B cell (primary cell): ENCODE results near the gene MTHFSD. TPM values are rescaled to one million over a fixed set of nuclear protein-coding genes. Genes with fewer than 3 reads are reported as not detected.

ENCODE experiments used
- ATAC-seq: fragments of 200-7000 bp; cut with Tn5 transposase; one replicate; pipeline ENCODE4 v1.10.0; 2021; ENCODE audit warnings: low read depth, mild to moderate bottlenecking, moderate number of reproducible peaks, moderate library complexity
- CTCF ChIA-PET: fragments of 350-600 bp; sonication (Branson Sonifier 250); formaldehyde crosslinking; loops from one replicate; lab custom pipeline; 2021; ENCODE audit warnings: antibody characterized with exemption, inconsistent platforms; lab: Charles Lee
- POLR2A ChIA-PET: fragments of 350-600 bp; sonication (Branson Sonifier 250); formaldehyde crosslinking; loops from one replicate; lab custom pipeline; 2021; ENCODE audit warnings: antibody characterized with exemption; lab: Charles Lee
- DNase-seq: peaks from one replicate; pipeline ENCODE4 v3.0.0; 2013
- H2AFZ ChIP-seq: 2 replicates; pipeline ENCODE4 v1.6.1; 2012; ENCODE audit warnings: mild to moderate bottlenecking, low read depth, low read length; ENCODE audit not compliant: insufficient read depth, poor library complexity, severe bottlenecking
- H3K27ac ChIP-seq, 2 donors: 1 replicate in 1 of 2; 2 replicates in 1 of 2; pipeline ENCODE4 v1.5.1; 2012 to 2013; ENCODE audit warnings: low read length in 2 of 2, mild to moderate bottlenecking in 2 of 2, moderate library complexity in 1 of 2
- H3K27me3 ChIP-seq, 4 experiments: fragments of 200-600 bp in 1 of 4; sonication (generic) in 1 of 4; replicated peaks in 1 of 4; 1 replicate in 2 of 4; 2 replicates in 2 of 4; pipeline versions ENCODE4 v1.6.1 to v1.7.0; 2013 to 2016; ENCODE audit warnings: low read length in 3 of 4, mild to moderate bottlenecking in 2 of 4, mixed read lengths in 1 of 4, moderate library complexity in 1 of 4; ENCODE audit not compliant: insufficient read depth in 4 of 4, control insufficient read depth in 3 of 4; ENCODE audit errors: control extremely low read depth in 1 of 4
- H3K36me3 ChIP-seq, 2 experiments: replicated peaks in 1 of 2; 1 replicate in 1 of 2; 2 replicates in 1 of 2; pipeline versions ENCODE4 v1.6.1 to v1.7.1; 2013; ENCODE audit warnings: low read length in 1 of 2; ENCODE audit not compliant: insufficient read depth in 2 of 2, control insufficient read depth in 1 of 2; ENCODE audit errors: control extremely low read depth in 1 of 2, extremely low read depth in 1 of 2
- H3K4me1 ChIP-seq, 2 donors: fragments of 200-600 bp in 1 of 2; sonication (generic) in 1 of 2; 1 replicate in 1 of 2; 2 replicates in 1 of 2; pipeline versions ENCODE4 v1.5.1 to v1.6.1; 2013 to 2017; ENCODE audit warnings: low read length in 2 of 2; ENCODE audit not compliant: control insufficient read depth in 2 of 2, insufficient read depth in 2 of 2
- H3K4me2 ChIP-seq: replicated peaks from 2 replicates; pipeline ENCODE3; 2012; ENCODE audit warnings: mild to moderate bottlenecking, low read depth, low read length; ENCODE audit not compliant: poor library complexity, severe bottlenecking
- H3K4me3 ChIP-seq, 5 experiments: fragments of 200-600 bp in 1 of 5; sonication (generic) in 1 of 5; 1 replicate in 3 of 5; 2 replicates in 2 of 5; pipeline versions ENCODE4 v1.5.1 to v1.7.0; 2011 to 2016; ENCODE audit warnings: low read length in 4 of 5, mild to moderate bottlenecking in 4 of 5, low read depth in 2 of 5, control low read depth in 1 of 5, moderate library complexity in 1 of 5; ENCODE audit not compliant: insufficient read depth in 1 of 5; ENCODE audit errors: control extremely low read depth in 1 of 5, extremely low read depth in 1 of 5
- H3K79me2 ChIP-seq: fragments of 200-600 bp; sonication (generic); one replicate; pipeline ENCODE4 v1.6.0; 2016; ENCODE audit warnings: low read length; ENCODE audit not compliant: control insufficient read depth, insufficient read depth
- H3K9ac ChIP-seq: fragments of 200-600 bp; sonication (generic); 2 replicates; pipeline ENCODE4 v1.6.1; 2017; ENCODE audit warnings: mild to moderate bottlenecking, low read length, moderate library complexity
- H3K9me3 ChIP-seq, 3 donors: one replicate each; pipeline versions ENCODE4 v1.6.1 to v1.7.1; 2013; ENCODE audit warnings: low read length in 2 of 3; ENCODE audit not compliant: control insufficient read depth in 2 of 3, insufficient read depth in 1 of 3; ENCODE audit errors: control extremely low read depth in 1 of 3
- H4K20me1 ChIP-seq: 2 replicates; pipeline ENCODE4 v1.6.0; 2012; ENCODE audit warnings: mild to moderate bottlenecking, low read length; ENCODE audit not compliant: insufficient read depth, control insufficient read depth, poor library complexity, severe bottlenecking
- H3K27ac Mint-ChIP-seq: one replicate; pipeline ENCODE4 v1.8.0; 2021; ENCODE audit warnings: mixed read lengths
- H3K27me3 Mint-ChIP-seq: one replicate; pipeline ENCODE4 v1.8.0; 2021; ENCODE audit warnings: mixed read lengths
- H3K4me1 Mint-ChIP-seq: one replicate; pipeline ENCODE4 v1.8.0; 2021; ENCODE audit warnings: mixed read lengths
- H3K4me3 Mint-ChIP-seq: one replicate; pipeline ENCODE4 v1.8.0; 2021; ENCODE audit warnings: mixed read lengths
- H3K9me3 Mint-ChIP-seq: one replicate; pipeline ENCODE4 v1.8.0; 2022; ENCODE audit warnings: mixed read lengths; ENCODE audit not compliant: insufficient read depth
- CTCF ChIP-seq: fragments of 200-600 bp; IDR thresholded peaks from one replicate; pipeline ENCODE4 v1.8.0; 2022; ENCODE audit warnings: antibody characterized with exemption, mild to moderate bottlenecking
- EZH2 ChIP-seq: IDR thresholded peaks from 2 replicates; pipeline ENCODE4 v1.6.1; 2012; ENCODE audit warnings: borderline replicate concordance, low read depth, mild to moderate bottlenecking, moderate library complexity, low read length; ENCODE audit not compliant: insufficient read depth, poor library complexity, severe bottlenecking
- WGBS: methylation state at CpG from one replicate; pipeline ENCODE4 v1.1.5; 2013; ENCODE audit warnings: missing lambda C conversion rate; ENCODE audit not compliant: insufficient coverage; 5-methylcytosine and 5-hydroxymethylcytosine counted together
- intact Hi-C: fragments of 100-400 bp; cut with micrococcal nuclease; formaldehyde crosslinking; loops from one replicate; pipeline ENCODE4 v1.10.0; 2022
- polyA plus RNA-seq: library from polyadenylated mRNA; depleted of rRNA; stranded (reverse); fragments of >200 nt; gene quantifications from 2 replicates; pipeline ENCODE4 v1.2.3, GENCODE V29; 2012
- total RNA-seq, 2 donors: library from RNA; stranded (reverse); fragments of 120-200 nt in 1 of 2; gene quantifications; 1 replicate in 1 of 2; 2 replicates in 1 of 2; pipeline versions ENCODE4 v1.2.3 to v1.2.4, GENCODE V29; 2013 to 2022

Gene MTHFSD
- total and polyA plus RNA-seq, 2 donors (not counting 1 experiment from before 2014, with no cell fraction given), result 21.5 to 42.0 TPM

GRCh38 chr16:86495357-86495701 is 59.7 kb downstream of the MTHFSD start:
- no peak overlapping the region for H3K9ac ChIP-seq
- TF ChIP-seq EZH2 (no peak), CTCF (no peak)
- H3K4me2 ChIP-seq, result no peak overlapping the region
- 18% methylated on average over 4 of the region's 10 CpGs for WGBS
- peaks cover 0 to 22% (median 0%) of the 10 kb centered on the region in 3 donors for H3K9me3 ChIP-seq
- intact Hi-C loops, result loop anchor here (5.0 kb wide), 1 partner anchor 578 kb away; no protein-coding TSS in a partner anchor
- Mint-ChIP-seq H3K4me1 (no peaks in the 10 kb centered on the region), H3K4me3 (no peak overlapping the region), H3K9me3 (no peaks in the 10 kb centered on the region), H3K27ac (no peak overlapping the region), H3K27me3 (peaks cover 61% of the 10 kb centered on the region)
- no peak overlapping the region for H3K4me3 ChIP-seq
- H3K36me3 ChIP-seq, result no peaks in the 10 kb centered on the region
- no peak overlapping the region for H2AFZ ChIP-seq
- peaks cover 0 to 5% of the 10 kb centered on the region in 2 donors for H3K4me1 ChIP-seq
- no peaks in the 10 kb centered on the region for H3K79me2 ChIP-seq
- H3K27me3 ChIP-seq, result peaks cover 0 to 82% (median 48%) of the 10 kb centered on the region in 4 experiments
- ATAC-seq, result no peak
- CTCF ChIA-PET, result no interaction called here
- DNase-seq, result peak; percentile 10
- no peak overlapping the region for H3K27ac ChIP-seq
- POLR2A ChIA-PET, result no interaction called here
- H4K20me1 ChIP-seq, result no peaks in the 10 kb centered on the region

GRCh38 chr16:86494565-86495356 is 60.3 kb downstream of the MTHFSD start:
- Mint-ChIP-seq H3K4me3 (no peak overlapping the region), H3K9me3 (no peaks in the 10 kb centered on the region), H3K4me1 (no peaks in the 10 kb centered on the region), H3K27ac (no peak overlapping the region), H3K27me3 (peaks cover 66% of the 10 kb centered on the region)
- Histone ChIP-seq H3K4me2 (no peak overlapping the region), H3K9ac (no peak overlapping the region), H2AFZ (no peak overlapping the region), H3K79me2 (no peaks in the 10 kb centered on the region), H3K4me1 (peaks cover 0 to 5% of the 10 kb centered on the region in 2 donors), H3K4me3 (no peak overlapping the region), H3K27me3 (peaks cover 0 to 76% (median 43%) of the 10 kb centered on the region in 4 experiments), H3K36me3 (no peaks in the 10 kb centered on the region), H3K27ac (no peak overlapping the region), H3K9me3 (peaks cover 0 to 22% (median 0%) of the 10 kb centered on the region in 3 donors), H4K20me1 (no peaks in the 10 kb centered on the region)
- ChIA-PET CTCF (interaction anchor here (0.6 kb wide), 1 partner anchor 527 kb away, joined by 3 read pairs; no protein-coding TSS in a partner anchor), POLR2A (no interaction called here)
- intact Hi-C loops, result loop anchor here (5.0 kb wide), 1 partner anchor 577 kb away; no protein-coding TSS in a partner anchor
- TF ChIP-seq EZH2 (no peak), CTCF (no peak)
- 9% methylated on average over 54 of the region's 54 CpGs for WGBS
- DNase-seq, result peak; percentile 17
- no peak for ATAC-seq
